MM.1S (cell line): Measurements from ENCODE around the gene VSIG10L.

Experiments used
- EZH2 ChIP-seq: fragments of 300-600 bp; sonication (generic); optimal IDR thresholded peaks from 2 replicates; pipeline ENCODE3; 2017; ENCODE audit warnings: low read depth, mild to moderate bottlenecking, antibody characterized with exemption, low read length, mixed read lengths
- TF ChIP-seq, protein P1 (sequence below): fragments of 300-600 bp; sonication (generic); IDR thresholded peaks from 2 replicates; pipeline ENCODE4 v1.5.1; 2016; ENCODE audit warnings: antibody characterized with exemption, low read length, mixed read lengths

- TF ChIP-seq, protein P1, sequence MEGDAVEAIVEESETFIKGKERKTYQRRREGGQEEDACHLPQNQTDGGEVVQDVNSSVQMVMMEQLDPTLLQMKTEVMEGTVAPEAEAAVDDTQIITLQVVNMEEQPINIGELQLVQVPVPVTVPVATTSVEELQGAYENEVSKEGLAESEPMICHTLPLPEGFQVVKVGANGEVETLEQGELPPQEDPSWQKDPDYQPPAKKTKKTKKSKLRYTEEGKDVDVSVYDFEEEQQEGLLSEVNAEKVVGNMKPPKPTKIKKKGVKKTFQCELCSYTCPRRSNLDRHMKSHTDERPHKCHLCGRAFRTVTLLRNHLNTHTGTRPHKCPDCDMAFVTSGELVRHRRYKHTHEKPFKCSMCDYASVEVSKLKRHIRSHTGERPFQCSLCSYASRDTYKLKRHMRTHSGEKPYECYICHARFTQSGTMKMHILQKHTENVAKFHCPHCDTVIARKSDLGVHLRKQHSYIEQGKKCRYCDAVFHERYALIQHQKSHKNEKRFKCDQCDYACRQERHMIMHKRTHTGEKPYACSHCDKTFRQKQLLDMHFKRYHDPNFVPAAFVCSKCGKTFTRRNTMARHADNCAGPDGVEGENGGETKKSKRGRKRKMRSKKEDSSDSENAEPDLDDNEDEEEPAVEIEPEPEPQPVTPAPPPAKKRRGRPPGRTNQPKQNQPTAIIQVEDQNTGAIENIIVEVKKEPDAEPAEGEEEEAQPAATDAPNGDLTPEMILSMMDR: no peak
- TF ChIP-seq EZH2: no peak
These were observed 21.7 kb downstream of the VSIG10L start for GRCh38 chr19:51320280-51320657.
